CD4-positive, alpha-beta T cell treated with Interleukin-17A for 4 hours (primary cell): Measurements from ENCODE around the gene RNF144A.
A peak's percentile ranks its signal among the peaks of the same experiment; 100 is the strongest.

Experiments used
- DNase-seq: peaks from one replicate; pipeline ENCODE4 v3.0.0-alpha.2; 2020; ENCODE audit warnings: mixed read lengths

RNF144A gene

GRCh38 chr2:7011356-7012083, 94.3 kb downstream of the RNF144A start:
- no peak for DNase-seq

GRCh38 chr2:7012141-7012764, 95.0 kb downstream of the RNF144A start:
- DNase-seq: no peak

GRCh38 chr2:7013471-7014160, 96.4 kb downstream of the RNF144A start:
- DNase-seq: no peak

- DNase-seq: peak; percentile 48
These were observed 97.0 kb downstream of the RNF144A start for GRCh38 chr2:7014174-7014640.

GRCh38 chr2:7015007-7015950, 98.1 kb downstream of the RNF144A start:
- no peak for DNase-seq

GRCh38 chr2:7016148-7016547, 98.9 kb downstream of the RNF144A start:
- no peak for DNase-seq

GRCh38 chr2:7016601-7017211, 99.5 kb downstream of the RNF144A start:
- no peak for DNase-seq

- DNase-seq: no peak
These were observed 100.6 kb downstream of the RNF144A start for GRCh38 chr2:7017671-7018281.

GRCh38 chr2:7018282-7018701, 101.1 kb downstream of the RNF144A start:
- DNase-seq: no peak

GRCh38 chr2:7018767-7019166, 101.6 kb downstream of the RNF144A start:
- DNase-seq: no peak

- no peak for DNase-seq
These were observed 102.0 kb downstream of the RNF144A start for GRCh38 chr2:7019191-7019590.

- no peak for DNase-seq
These were observed 102.8 kb downstream of the RNF144A start for GRCh38 chr2:7020059-7020458.

GRCh38 chr2:7020468-7020867, 103.3 kb downstream of the RNF144A start:
- DNase-seq: no peak

- no peak for DNase-seq
These were observed 103.8 kb downstream of the RNF144A start for GRCh38 chr2:7020939-7021470.

- DNase-seq: no peak
These were observed 105.5 kb downstream of the RNF144A start for GRCh38 chr2:7022492-7023385.

GRCh38 chr2:7023542-7023941, 106.3 kb downstream of the RNF144A start:
- DNase-seq: no peak

- no peak for DNase-seq
These were observed 107.0 kb downstream of the RNF144A start for GRCh38 chr2:7024261-7024660.

- no peak for DNase-seq
These were observed 107.9 kb downstream of the RNF144A start for GRCh38 chr2:7025082-7025481.

GRCh38 chr2:7026742-7027141, 109.5 kb downstream of the RNF144A start:
- no peak for DNase-seq

- no peak for DNase-seq
These were observed 110.2 kb downstream of the RNF144A start for GRCh38 chr2:7027411-7027810.
